ENCODE measurements around the gene TRIP4. TPM values are rescaled to one million over a fixed set of nuclear protein-coding genes. Genes with fewer than 3 reads are reported as not detected.
"Not testable (repeated sequence)": the region's sequence is repeated elsewhere in the genome, so short reads cannot be mapped to it uniquely, and the experiment has no call there.

Gene TRIP4
- total RNA-seq, 1 donor from 2014 or later = 10.7 TPM

DNA sequence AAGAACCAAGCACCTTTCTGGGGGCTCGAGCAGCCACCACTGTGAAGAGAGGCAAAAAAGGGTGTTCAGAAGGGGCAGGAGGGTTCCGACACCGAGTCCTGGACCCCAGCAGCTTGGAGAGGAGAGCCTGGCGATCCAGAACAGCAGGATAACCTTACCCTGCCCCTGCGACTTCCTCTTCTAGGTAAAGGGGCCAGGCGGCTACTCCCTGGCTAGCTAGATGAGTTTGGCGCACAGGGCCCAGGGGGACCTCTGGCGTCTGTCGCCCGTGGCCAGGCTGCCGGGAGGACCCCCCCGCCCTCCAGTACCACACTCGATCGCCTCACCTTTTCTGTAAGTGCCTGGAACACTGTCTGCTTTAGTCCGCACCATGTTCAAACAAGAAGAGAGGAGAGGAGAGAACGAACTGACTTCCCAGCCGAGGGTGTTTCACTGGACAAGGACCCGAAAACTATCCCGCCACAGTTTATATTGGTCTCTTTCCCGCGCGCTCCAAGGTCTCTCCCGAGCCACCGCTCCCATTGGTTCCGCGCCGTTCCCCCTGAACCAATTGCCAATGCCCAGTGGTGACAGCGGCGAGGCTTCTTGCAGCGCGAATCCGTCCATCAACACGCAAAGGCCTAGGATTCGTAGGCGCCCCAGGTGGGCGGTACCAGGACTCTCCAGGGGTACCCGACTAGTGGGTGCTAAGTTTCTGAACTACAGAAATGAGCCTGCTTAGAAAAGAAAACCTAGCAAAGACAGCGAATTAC lies 6.5 kb upstream of the TRIP4 start, which contains the start of gene PCLAF:
PCLAF (minus strand) TSS at position 442 of the 752 bp plus-strand sequence; CDS start at position 372, 70 bp downstream.
- DNase-seq = peak; percentile 97

DNA sequence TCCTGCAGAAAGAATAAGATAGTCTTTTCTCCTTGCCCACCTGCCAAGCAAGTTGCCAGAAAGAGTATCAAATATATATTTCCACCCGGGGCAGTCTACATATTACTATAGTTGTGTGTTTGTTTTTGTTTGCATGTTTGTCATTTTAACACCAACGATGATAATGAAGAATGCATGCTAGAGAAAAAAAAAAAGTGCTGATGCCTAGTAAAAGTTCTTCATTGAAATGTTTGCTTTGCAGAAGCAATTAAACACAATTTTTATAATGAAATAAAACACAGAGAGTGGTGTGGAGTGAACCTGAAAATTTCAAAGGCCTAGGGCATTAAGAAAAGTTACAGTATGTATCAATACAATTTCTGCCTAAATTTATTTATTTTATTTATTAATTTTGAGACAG lies 3.9 kb upstream of the TRIP4 start:
- no peak for DNase-seq

DNA sequence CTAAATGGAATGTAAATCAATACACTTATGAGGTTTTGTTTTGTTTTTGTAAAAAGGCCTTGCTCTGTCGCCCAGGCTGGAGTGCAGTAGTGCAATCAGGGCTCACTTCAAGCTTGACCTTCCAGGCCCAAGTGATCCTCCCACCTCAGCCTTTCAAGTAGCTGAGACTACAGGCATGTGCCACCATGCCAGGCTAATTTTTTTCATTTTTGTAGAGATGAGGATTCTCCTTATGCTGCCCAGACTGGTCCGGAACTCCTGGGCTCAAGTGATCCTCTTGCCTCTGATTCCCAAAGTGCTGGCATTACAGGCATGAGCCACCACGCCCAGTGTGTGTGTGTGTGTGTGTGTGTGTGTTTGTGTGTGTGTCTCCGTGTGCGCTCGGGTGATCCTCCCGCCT lies 1.3 kb upstream of the TRIP4 start:
- no peak for DNase-seq

DNA sequence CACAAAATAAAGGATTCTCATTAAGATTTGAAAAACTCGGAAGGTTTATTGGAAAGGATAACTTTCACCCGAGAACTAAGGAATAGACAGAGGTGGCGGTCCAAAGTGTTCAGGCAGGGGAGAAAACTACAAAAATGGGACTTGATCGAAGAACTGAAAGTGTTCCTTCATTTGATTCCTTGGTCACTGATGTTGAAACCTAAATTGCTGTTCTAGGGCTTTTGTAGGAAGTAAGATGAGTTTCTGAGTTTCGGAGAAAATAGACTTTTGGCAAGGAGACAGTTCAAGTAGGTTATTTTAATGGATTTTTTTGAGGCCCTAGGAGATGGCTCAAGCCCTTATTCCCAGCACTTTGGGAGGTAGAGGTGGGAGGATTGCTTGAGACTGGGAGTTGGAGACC lies 1.4 kb downstream of the TRIP4 start:
- no peak for DNase-seq

DNA sequence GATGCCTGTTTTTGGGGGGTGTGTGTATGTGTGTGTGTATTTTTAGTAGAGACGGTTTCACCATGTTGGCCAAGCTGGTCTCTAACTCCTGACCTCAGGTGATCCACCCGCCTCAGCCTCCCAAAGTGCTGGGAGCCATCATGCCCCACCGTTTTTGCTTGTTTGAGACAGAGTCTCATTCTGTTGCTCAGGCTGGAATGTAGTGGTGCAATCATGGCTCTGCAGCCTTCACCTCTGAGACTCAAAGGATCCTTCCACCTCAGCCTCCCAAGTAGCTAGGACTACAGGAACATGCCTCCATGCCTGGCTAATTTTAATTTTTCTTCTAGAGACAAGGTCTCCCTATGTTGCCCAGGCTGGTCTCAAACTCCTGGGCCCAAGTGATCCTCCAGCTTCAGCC lies 4.8 kb downstream of the TRIP4 start:
- DNase-seq = not testable (repeated sequence)

DNA sequence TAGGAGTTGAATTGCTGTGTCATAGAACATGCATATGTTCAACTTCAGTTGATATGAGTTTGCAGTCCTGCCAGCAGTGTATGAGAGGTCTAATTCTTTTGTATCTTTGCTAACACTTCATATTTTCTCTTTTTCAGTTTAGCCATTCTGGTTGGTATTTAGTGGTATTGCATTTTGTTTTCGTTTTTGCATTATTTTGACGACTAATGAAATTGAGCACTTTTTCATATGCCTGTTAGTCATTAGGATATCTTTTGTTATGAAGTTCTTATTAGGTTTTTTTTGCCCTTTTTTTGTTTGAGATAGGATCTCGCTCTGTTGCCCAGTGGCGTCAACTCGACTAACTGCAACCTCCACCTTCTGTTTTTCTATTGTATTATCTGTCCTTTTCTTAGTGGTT lies 9.2 kb downstream of the TRIP4 start:
- DNase-seq = no peak

DNA sequence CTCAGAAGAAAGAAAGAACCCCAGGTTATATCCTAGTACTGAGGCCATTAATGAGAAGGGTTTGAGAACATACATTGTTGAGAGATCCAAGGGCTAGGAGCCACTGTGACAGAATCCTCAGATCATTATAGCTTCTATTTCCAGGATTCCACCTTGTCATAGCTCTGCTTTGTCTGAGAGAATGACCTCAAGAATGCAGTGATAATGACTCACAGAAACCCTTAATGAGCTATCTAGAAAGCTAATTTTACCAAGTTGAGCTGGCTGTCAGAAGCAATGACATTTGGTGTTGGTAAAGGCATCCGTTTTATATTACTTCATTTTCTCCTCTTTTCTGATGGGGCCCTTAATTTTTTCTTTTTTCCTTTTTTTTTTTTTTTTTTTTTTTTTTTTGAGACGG lies 10.9 kb downstream of the TRIP4 start:
- DNase-seq = no peak

DNA sequence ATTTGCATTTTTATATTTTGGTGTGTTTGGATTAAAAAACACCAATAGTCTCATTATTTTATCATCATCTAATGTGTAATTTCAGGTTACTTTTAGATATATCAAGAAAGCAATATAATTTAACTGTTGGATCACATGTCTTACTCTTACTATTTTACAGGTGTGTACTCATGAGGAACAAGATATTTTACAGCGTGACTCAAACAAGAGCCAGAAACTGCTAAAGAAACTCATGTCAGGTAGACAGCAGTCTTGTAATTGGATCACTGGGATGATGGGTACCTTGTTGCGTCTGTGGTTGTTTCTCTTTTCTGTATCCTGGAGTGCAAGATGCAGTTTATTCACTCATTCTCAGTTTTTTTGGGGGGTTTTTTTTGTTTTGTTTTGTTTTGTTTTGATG lies 12.9 kb downstream of the TRIP4 start:
- no peak for DNase-seq

DNA sequence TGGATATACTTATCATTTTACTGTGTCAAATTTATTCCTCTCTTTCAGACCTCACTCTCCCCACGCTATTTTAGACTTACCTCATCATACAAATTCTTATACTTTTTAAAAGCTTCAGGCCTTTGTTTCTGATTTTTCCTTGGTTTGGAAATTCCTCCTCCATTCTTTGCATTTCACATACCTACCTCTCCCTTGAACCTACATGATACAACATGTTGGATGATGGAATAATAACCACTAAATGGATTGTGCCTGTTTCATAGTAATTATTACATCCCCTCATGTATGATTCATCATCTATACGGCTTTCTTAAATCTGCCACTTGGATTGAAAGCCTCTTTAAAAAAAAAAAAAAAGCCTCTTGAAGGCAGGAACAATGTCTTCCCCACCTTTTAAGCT lies 24.6 kb downstream of the TRIP4 start:
- no peak for DNase-seq

DNA sequence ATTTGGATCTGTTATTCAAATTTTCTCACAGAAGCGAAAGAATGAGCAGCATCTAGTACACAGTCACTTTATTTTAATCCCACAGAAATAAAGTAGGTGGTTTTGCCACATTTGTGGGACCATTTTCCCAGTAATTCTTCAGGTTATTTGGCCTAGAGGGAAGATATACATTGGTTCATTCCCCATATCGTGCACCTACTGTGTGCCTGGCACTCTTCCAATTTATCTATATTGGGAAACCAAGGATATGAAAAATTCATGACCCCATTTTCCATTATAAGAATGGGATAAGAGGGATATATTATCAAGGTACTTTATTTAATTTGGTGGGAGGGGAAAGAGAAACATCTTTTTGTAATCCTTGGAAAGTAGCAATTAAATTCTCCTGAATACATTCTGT lies 35.1 kb downstream of the TRIP4 start:
- DNase-seq = no peak

DNA sequence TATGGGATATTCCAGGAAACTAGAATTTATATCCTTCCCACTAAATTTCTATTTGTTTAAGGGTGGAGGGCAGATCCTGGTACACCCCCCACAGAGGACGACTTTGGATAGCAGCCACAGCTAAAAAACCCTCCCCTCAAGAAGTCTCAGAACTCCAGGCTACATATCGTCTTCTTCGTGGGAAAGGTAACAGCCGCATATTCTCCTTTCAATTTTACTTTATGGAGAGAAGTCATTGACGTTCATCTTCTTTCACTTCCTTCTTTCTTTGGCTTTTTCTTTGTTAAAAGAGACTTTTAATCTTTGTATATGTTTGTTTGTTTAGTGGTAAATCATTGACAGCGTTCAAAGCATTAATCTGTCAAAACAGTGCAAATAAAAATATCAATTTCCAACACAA lies 36.3 kb downstream of the TRIP4 start:
- DNase-seq = no peak

DNA sequence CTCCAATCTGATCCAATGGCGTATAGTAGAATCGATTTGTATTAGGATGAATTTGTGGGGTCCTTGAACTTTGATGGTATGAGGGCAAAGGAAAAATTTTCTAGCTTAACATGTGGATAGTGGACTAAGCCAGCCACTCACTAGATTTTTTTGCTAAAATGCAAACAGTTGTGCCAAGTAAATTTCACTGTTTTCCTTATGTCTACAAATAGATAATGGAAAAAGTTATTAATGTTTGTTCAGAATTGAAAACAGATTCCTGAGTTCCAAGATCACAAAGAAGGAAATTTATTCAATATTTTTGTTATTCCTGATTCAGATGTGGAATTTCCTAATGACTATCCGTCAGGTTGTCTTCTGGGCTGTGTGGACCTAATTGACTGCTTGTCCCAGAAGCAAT lies 37.6 kb downstream of the TRIP4 start:
- no peak for DNase-seq

DNA sequence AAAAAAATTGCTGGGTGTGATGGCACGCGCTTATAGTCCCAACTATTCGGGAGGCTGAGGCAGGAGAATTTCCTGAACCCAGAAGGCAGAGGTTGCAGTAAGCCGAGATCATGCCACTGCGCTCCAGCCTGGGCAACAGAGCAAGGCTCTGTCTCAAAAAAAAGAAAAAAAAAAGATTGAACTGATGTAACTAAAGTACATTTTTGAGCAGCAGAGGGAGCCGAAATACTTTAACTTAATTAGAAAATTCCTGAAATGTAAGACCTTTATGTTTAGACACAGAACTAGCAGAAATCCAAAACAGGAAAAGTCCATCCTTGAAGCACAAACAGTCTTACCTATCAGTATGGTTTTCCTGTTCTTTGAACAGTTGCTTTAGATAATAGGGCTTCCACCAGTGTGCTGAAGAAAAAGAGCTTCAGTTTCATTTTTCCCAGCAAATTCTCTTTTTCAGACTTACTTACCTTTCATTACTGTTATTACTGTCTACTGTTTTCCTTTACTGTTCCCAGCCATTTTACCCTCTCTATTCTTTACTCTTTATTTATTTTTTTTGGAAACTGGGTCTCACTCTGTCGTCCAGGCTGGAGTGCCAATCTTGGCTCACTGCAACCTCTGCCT lies 39.3 kb downstream of the TRIP4 start:
- peak; percentile 68 for DNase-seq

DNA sequence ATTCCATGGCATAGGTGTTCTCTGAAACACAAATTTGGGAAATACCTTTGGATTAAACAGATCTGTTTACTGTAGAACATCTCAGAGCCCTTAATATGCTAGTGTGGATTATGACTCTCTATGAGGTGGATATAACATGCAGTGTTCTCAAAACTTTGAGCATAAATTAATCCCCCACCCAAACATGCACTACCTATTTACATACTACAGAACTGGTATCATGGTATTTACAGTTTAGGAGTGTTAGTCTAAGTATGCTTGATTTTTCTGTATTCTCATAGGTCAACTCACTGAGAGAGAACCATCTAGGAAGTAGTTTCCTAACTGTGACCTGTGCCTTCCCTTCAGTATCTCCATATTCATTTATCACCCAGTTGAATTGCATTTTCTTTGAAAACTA lies 41.8 kb downstream of the TRIP4 start:
- no peak for DNase-seq

DNA sequence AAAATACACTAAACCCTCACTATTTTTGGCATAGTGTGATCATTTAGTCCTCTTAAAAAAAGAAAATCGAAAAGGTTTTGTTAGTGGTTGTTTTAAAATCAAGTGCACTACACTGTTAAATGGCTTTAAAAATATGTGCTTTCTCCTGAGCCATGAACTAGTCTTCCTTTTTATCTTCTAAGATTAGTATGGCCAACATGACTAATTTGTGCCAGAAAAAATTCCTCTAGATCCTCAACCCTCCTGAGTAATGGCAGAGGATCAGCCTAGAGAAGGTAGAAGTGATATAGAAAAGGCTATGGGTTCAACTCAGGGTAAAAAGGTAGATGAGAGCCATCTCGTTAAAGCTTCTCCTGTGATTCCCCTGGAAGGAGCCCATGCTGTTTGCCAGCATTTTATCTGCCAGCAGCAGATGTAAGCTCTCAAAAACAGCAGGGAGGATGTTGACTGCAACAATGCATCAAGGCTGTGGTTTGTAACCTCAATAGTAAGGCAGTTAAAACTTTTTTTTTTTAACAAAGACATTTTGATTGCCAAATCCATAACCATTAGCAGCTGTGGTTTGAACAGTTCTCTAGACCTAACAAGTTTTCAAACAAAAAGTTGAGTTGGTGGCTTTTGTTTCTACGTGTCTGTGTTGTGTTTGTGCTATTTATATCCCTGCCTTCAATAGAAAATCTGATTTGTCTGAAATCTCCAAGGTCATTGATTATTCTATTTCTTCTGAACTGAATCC lies 42.5 kb downstream of the TRIP4 start:
- DNase-seq = peak; percentile 76

DNA sequence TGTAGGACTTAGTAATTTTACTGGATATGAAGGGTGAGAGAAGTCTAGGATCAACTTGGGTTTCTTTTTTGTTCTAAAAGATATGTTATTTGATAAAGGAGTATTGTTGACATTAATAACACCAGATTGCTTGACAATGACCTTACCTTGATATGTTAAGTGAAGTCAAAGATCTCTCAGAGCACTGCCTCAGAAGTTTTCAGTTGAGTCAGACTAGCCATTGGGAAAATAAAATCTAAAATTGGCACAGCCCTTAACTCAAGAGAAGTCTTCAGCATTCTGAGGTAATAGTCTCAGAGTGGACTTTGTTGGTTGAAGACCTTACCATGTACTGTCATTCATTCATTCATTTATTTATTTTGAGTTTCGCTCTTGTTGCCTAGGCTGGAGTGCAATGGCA lies 50.3 kb downstream of the TRIP4 start:
- no peak for DNase-seq

DNA sequence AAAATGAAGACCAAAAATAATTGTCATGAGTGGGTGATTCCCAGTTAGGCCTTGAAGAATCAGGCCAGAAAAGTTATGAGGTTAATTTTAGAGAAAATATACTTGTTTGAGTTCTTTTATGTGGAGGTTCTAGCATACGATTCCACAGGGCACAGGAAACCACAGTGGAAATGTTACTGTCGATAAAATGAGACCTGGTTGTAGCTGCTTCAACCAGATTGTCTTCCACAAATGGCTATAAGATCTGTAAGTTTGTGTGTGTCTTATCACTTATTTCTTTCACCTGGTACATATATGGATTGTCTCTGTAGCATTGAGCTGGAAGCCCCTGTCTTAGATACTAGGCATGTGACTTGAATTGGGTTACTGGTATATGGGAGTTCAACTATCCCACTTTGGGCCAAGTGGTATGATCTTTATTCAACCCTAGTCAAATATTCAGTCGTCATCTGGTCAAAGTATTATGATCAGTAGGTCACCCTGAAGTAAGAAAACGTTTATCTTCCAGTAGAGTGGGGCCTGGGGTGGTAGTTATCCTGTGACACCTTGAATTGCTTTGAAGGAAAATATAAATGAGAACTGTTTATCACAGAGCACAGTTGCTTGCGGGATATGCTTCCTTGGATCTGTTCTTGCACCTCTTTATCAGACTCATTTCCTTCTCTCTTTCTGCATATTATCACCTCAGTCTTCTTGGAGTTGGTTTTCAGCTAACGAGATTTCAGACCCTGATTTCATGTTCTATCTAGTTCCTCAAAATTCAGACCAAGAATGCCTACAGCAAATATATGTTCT lies 51.2 kb downstream of the TRIP4 start:
- DNase-seq = no peak

DNA sequence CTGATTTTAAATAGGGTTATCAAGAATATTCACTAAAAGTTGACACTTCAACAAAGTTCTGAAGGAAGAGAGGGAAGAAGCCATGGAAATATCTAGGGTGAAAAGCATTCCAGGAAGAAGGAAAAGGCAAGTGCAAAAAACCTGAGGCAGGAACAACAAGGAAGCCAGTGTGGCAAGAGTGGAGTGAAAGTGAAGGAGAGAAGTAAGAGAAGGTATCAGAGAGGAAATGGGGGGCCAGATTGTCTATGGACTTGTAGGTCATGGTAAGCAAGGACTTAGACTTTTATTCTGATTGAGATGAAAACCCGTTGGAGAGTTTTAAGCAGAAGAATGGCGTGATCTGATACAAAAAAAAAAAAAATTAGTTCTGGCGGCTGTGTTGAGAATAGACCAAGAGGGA lies 54.2 kb downstream of the TRIP4 start:
- no peak for DNase-seq

DNA sequence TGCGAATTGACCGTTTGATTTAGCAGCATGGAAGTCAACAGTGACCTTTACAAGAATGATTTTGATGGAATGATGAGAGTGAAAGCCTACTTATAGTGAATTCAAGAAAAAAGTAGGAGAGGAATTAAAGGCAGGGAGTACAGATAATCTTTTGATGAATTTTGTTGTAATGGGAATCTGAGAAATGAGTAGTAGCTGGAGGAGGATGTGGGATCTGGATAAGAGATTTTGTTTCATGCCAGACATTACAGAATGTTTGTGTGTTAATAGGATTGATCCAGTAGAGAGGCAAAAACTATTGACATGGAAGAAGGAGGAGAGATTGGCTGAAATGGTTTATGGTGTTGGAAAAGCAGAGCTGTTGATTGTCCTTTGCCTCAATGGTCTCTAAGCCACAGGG lies 55.4 kb downstream of the TRIP4 start:
- no peak for DNase-seq

DNA sequence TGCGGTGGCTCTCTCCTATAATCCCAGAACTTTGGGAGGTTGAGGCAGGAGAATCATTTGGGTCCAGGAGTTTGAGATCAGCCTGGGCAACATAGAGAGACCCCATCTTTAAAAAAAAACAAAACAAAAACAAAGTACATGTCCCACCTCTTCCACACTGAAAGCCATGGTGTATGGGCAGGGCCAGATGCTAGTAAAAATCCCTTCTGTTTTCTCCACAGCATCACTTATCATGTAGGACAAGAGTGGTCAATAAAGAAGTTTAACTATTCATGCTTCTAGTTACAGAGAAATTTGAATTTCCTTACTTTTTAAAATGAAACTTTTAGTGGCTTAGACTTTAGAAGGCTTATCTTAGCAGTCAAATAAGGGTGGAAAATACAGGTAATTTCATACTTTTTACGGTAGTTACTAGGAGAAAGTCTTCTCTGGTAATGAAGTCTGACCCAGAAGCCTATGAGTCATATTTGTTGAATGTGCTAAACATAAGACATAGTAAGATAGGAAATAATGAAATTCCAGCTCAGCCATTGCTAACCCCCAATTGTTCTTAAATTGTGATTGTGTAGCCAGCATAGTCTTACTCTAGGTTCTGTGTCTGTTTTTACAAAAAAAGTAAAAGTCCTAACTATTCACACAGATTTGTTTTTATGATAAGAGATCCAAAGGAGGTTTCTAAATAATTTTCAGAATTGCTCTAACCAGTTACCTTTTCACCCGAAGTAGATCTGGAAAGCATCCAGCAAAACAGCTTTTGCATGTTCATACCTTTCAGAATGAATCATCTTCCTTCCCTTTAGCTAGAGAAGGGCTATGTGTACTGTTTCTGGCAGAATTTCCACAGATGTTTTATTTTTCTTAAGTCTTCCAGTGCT lies 56.3 kb downstream of the TRIP4 start:
- DNase-seq = peak; percentile 92

DNA sequence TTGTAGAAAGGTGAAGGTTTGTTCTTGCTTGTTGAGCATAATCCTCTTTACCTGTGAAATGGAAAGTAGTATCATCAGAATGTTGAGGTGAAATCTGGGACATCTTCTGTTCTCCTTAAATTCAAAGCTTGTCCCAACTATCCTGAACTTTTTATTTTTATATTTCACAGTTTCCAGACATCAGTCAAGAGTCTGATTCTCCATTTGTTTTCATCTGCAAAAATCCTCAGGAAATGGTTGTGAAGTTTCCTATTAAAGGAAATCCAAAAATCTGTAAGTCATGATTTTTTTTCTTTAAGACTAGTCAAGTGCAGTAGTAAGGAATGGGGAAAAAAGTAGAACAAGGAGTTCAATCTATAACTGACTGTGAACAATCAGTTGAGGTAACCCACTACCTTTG lies 57.2 kb downstream of the TRIP4 start:
- DNase-seq = peak; percentile 50
